Measurements from ENCODE around the gene CRYBG3. TPM values are rescaled to one million over a fixed set of nuclear protein-coding genes. Genes with fewer than 3 reads are reported as not detected.
A peak's percentile ranks its signal among the peaks of the same experiment; 100 is the strongest.

The CRYBG3 gene
- total RNA-seq, 1 donor from 2014 or later, result 13.4 TPM

DNA sequence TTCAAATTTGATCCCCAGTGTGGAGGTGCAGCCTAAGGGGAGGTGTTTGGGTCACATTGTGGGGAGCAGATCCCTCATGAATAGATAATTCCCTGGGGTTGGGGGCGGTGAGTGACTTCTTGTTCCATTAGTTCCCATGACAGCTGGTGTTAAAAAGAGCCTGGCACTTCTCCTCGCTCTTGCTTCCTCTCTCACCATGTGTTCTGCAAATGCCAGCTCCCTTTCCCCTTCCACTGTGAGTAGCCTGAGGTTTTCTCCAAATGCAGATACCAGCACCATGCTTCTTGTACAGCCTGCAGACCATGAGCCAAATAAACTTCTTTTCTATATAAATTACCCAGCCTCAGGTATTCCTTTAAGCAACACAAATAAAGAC is 127.3 kb downstream of the CRYBG3 start:
- Histone ChIP-seq H3K4me3 (ENCODE audit: low read depth, low read length) (no peak overlapping the region), H3K27me3 (ENCODE audit: control insufficient read depth, insufficient read depth, low read length) (no peaks in the 10 kb centered on the region), H3K36me3 (ENCODE audit: control insufficient read depth, insufficient read depth, low read length) (peaks cover 16% of the 10 kb centered on the region)
- DNase-seq (ENCODE audit: low read depth) (no peak), FAIRE-seq (no peak)
- TF ChIP-seq CTCF (IDR thresholded peaks at IDR 0.05; ENCODE audit: insufficient read depth, low read length, severe bottlenecking), result no peak

GRCh38 chr3:97949743-97950142 is 127.9 kb downstream of the CRYBG3 start:
- TF ChIP-seq CTCF (IDR thresholded peaks at IDR 0.05; ENCODE audit: insufficient read depth, low read length, severe bottlenecking), result no peak
- no peaks in the 10 kb centered on the region for H3K27me3 ChIP-seq (ENCODE audit: control insufficient read depth, insufficient read depth, low read length)
- no peak overlapping the region for H3K4me3 ChIP-seq (ENCODE audit: low read depth, low read length)
- no peak for DNase-seq (ENCODE audit: low read depth)
- no peak for FAIRE-seq
- H3K36me3 ChIP-seq (ENCODE audit: control insufficient read depth, insufficient read depth, low read length), result peaks cover 17% of the 10 kb centered on the region

DNA sequence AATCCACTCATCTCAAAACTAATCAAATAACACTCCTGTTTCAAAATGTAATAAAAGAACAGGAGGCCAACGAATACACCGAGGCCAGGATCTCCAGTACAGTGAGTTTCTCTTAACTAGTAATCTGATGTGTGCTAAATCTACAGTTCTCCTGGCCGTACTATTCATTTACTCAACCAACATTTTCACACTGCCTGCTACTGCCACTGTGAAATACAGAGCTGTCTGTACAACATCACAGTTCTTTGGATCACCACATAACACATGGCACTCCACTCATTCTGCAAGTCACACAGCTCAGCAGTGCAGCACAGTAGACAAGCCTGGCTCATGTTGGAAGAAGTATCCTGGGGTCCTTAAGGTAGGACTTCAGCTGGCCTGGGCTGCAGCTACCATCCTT is 128.5 kb downstream of the CRYBG3 start:
- Histone ChIP-seq H3K36me3 (ENCODE audit: control insufficient read depth, insufficient read depth, low read length) (peaks cover 14% of the 10 kb centered on the region), H3K4me3 (ENCODE audit: low read depth, low read length) (no peak overlapping the region), H3K27me3 (ENCODE audit: control insufficient read depth, insufficient read depth, low read length) (no peaks in the 10 kb centered on the region)
- no peak for TF ChIP-seq CTCF (IDR thresholded peaks at IDR 0.05; ENCODE audit: insufficient read depth, low read length, severe bottlenecking)
- DNase-seq (ENCODE audit: low read depth) (no peak), FAIRE-seq (no peak)

DNA sequence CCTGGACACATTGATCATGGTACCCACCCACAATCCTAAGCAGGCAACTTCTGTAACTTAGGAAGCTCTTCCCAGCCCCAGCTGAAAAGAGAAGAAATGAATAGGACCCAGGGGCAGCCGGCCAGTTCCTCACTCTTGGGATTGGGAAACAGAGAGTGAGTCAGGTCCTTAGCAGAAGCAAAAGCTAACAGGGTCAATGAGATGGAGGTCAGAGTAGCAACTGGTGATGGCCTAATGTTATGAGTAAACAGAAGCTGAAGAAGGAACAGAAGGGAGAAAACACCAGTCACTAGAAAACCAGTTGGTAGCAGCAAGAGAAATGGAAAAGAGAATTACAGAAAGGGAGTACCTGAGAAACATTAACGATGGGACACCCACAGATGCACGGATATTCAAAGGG is 130.5 kb downstream of the CRYBG3 start:
- no peak for FAIRE-seq
- DNase-seq (ENCODE audit: low read depth), result peak; percentile 62
- peaks cover 8% of the 10 kb centered on the region for H3K36me3 ChIP-seq (ENCODE audit: control insufficient read depth, insufficient read depth, low read length)
- H3K27me3 ChIP-seq (ENCODE audit: control insufficient read depth, insufficient read depth, low read length), result no peaks in the 10 kb centered on the region
- no peak for TF ChIP-seq CTCF (IDR thresholded peaks at IDR 0.05; ENCODE audit: insufficient read depth, low read length, severe bottlenecking)
- H3K4me3 ChIP-seq (ENCODE audit: low read depth, low read length), result no peak overlapping the region

GRCh38 chr3:97952872-97953271 is 131.1 kb downstream of the CRYBG3 start:
- DNase-seq (ENCODE audit: low read depth), result peak; percentile 73
- TF ChIP-seq CTCF (IDR thresholded peaks at IDR 0.05; ENCODE audit: insufficient read depth, low read length, severe bottlenecking), result no peak
- H3K36me3 ChIP-seq (ENCODE audit: control insufficient read depth, insufficient read depth, low read length), result peaks cover 7% of the 10 kb centered on the region
- FAIRE-seq, result no peak
- H3K27me3 ChIP-seq (ENCODE audit: control insufficient read depth, insufficient read depth, low read length), result no peaks in the 10 kb centered on the region
- no peak overlapping the region for H3K4me3 ChIP-seq (ENCODE audit: low read depth, low read length)

DNA sequence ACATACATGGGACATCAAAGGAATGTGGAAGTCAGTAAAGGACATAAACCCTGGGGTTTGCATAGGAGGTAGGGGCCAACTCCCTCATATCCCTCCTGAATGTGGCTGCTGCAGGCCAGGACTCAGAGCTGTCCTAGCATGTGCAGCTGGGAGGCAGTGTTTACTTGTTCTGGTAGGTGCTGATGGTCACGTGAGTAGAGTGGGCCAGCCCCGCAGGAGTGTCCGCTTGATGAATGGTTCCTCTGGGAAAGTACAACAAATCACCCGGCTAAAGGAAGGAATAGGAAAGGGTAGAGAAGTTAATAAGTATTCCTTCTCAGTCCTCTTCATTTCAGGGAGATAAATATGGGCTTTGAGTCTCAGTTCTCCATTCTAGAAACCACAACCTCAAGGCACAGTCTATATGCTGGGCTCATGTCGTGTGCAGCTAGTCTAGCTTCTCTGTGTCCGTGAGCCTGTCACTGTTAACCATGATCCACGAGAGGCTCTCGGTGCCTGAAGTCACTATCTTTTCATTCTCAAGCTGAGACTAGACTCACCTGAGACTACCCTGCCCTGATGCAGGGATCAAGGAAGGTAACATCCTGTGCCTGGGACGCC is 132.5 kb downstream of the CRYBG3 start:
- no peaks in the 10 kb centered on the region for H3K27me3 ChIP-seq (ENCODE audit: control insufficient read depth, insufficient read depth, low read length)
- peaks cover 6% of the 10 kb centered on the region for H3K36me3 ChIP-seq (ENCODE audit: control insufficient read depth, insufficient read depth, low read length)
- FAIRE-seq, result no peak
- no peak for TF ChIP-seq CTCF (IDR thresholded peaks at IDR 0.05; ENCODE audit: insufficient read depth, low read length, severe bottlenecking)
- no peak overlapping the region for H3K4me3 ChIP-seq (ENCODE audit: low read depth, low read length)
- DNase-seq (ENCODE audit: low read depth), result no peak

All from bronchial epithelial cell (primary cell).